ENCODE results near the gene TOPBP1.

DNA sequence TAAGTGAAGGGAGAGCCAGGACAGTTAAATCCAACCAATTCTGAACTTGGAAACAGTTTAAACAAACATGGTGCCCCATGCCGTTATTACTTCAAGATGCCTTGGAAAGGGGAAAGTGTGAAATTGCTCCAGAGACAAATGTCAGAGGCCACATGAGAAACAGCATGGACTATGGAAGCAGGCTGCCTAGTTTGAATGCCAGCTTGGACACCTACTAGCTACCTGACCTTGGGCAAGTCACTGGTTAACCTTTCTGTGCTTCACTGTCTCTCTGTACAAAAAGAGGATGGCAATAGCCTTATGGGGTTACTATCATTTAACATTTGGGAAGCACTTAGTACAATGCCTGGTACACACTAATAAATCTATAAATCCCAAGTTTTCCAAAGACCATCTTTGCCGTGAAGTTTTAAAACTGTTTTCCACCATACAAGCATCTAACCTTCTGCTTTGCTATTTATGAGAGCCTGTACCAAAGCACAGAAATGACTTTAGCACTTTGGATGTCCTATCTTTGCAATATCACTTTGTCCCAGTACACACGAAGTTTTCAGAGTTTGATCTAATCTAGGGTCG is 8.3 kb upstream of the TOPBP1 start:
- TF ChIP-seq, protein P1, sequence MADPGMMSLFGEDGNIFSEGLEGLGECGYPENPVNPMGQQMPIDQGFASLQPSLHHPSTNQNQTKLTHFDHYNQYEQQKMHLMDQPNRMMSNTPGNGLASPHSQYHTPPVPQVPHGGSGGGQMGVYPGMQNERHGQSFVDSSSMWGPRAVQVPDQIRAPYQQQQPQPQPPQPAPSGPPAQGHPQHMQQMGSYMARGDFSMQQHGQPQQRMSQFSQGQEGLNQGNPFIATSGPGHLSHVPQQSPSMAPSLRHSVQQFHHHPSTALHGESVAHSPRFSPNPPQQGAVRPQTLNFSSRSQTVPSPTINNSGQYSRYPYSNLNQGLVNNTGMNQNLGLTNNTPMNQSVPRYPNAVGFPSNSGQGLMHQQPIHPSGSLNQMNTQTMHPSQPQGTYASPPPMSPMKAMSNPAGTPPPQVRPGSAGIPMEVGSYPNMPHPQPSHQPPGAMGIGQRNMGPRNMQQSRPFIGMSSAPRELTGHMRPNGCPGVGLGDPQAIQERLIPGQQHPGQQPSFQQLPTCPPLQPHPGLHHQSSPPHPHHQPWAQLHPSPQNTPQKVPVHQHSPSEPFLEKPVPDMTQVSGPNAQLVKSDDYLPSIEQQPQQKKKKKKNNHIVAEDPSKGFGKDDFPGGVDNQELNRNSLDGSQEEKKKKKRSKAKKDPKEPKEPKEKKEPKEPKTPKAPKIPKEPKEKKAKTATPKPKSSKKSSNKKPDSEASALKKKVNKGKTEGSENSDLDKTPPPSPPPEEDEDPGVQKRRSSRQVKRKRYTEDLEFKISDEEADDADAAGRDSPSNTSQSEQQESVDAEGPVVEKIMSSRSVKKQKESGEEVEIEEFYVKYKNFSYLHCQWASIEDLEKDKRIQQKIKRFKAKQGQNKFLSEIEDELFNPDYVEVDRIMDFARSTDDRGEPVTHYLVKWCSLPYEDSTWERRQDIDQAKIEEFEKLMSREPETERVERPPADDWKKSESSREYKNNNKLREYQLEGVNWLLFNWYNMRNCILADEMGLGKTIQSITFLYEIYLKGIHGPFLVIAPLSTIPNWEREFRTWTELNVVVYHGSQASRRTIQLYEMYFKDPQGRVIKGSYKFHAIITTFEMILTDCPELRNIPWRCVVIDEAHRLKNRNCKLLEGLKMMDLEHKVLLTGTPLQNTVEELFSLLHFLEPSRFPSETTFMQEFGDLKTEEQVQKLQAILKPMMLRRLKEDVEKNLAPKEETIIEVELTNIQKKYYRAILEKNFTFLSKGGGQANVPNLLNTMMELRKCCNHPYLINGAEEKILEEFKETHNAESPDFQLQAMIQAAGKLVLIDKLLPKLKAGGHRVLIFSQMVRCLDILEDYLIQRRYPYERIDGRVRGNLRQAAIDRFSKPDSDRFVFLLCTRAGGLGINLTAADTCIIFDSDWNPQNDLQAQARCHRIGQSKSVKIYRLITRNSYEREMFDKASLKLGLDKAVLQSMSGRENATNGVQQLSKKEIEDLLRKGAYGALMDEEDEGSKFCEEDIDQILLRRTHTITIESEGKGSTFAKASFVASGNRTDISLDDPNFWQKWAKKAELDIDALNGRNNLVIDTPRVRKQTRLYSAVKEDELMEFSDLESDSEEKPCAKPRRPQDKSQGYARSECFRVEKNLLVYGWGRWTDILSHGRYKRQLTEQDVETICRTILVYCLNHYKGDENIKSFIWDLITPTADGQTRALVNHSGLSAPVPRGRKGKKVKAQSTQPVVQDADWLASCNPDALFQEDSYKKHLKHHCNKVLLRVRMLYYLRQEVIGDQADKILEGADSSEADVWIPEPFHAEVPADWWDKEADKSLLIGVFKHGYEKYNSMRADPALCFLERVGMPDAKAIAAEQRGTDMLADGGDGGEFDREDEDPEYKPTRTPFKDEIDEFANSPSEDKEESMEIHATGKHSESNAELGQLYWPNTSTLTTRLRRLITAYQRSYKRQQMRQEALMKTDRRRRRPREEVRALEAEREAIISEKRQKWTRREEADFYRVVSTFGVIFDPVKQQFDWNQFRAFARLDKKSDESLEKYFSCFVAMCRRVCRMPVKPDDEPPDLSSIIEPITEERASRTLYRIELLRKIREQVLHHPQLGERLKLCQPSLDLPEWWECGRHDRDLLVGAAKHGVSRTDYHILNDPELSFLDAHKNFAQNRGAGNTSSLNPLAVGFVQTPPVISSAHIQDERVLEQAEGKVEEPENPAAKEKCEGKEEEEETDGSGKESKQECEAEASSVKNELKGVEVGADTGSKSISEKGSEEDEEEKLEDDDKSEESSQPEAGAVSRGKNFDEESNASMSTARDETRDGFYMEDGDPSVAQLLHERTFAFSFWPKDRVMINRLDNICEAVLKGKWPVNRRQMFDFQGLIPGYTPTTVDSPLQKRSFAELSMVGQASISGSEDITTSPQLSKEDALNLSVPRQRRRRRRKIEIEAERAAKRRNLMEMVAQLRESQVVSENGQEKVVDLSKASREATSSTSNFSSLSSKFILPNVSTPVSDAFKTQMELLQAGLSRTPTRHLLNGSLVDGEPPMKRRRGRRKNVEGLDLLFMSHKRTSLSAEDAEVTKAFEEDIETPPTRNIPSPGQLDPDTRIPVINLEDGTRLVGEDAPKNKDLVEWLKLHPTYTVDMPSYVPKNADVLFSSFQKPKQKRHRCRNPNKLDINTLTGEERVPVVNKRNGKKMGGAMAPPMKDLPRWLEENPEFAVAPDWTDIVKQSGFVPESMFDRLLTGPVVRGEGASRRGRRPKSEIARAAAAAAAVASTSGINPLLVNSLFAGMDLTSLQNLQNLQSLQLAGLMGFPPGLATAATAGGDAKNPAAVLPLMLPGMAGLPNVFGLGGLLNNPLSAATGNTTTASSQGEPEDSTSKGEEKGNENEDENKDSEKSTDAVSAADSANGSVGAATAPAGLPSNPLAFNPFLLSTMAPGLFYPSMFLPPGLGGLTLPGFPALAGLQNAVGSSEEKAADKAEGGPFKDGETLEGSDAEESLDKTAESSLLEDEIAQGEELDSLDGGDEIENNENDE (IDR thresholded peaks at IDR 0.05; ENCODE audit: low read depth, low read length), result no peak
- TF ChIP-seq BCL6 (CRISPR knock-in tag; IDR thresholded peaks at IDR 0.05), result no peak
- TF ChIP-seq, protein P2, sequence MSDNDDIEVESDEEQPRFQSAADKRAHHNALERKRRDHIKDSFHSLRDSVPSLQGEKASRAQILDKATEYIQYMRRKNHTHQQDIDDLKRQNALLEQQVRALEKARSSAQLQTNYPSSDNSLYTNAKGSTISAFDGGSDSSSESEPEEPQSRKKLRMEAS (CRISPR knock-in tag; IDR thresholded peaks at IDR 0.05), result no peak
- no peak for TF ChIP-seq DACH1 (IDR thresholded peaks at IDR 0.05; ENCODE audit: partially characterized antibody)
- no peak for TF ChIP-seq POLR2AphosphoS5 (IDR thresholded peaks at IDR 0.05; ENCODE audit: control insufficient read depth, insufficient read depth, low read depth, low read length)
- TF ChIP-seq EZH2 (IDR thresholded peaks at IDR 0.05; ENCODE audit: borderline replicate concordance, low read depth, low read length), result no peak
- TF ChIP-seq, protein P3, sequence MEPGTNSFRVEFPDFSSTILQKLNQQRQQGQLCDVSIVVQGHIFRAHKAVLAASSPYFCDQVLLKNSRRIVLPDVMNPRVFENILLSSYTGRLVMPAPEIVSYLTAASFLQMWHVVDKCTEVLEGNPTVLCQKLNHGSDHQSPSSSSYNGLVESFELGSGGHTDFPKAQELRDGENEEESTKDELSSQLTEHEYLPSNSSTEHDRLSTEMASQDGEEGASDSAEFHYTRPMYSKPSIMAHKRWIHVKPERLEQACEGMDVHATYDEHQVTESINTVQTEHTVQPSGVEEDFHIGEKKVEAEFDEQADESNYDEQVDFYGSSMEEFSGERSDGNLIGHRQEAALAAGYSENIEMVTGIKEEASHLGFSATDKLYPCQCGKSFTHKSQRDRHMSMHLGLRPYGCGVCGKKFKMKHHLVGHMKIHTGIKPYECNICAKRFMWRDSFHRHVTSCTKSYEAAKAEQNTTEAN (CRISPR knock-in tag; IDR thresholded peaks at IDR 0.05), result no peak
